ENCODE data around the gene CORIN.

GRCh38 chr4:47664051-47664826 is 173.6 kb downstream of the CORIN start:
- TF ChIP-seq CTCF (IDR thresholded peaks at IDR 0.05; ENCODE audit: low read depth, low read length, poor library complexity, severe bottlenecking) (no peak), EZH2phosphoT487 (IDR thresholded peaks at IDR 0.05; ENCODE audit: borderline replicate concordance, low read length) (no peak)
